Activated CD4-positive, alpha-beta memory T cell treated with anti-CD3 and anti-CD28 coated beads for 36 hours (primary cell): ENCODE results near the gene SLC34A1. TPM values are rescaled to one million over a fixed set of nuclear protein-coding genes. Genes with fewer than 3 reads are reported as not detected.

Experiments used
- CTCF ChIA-PET: fragments of 350-600 bp; sonication (Branson Sonifier 250); formaldehyde crosslinking; loops from one replicate; lab custom pipeline; 2021; ENCODE audit warnings: antibody characterized with exemption, inconsistent platforms; lab: Charles Lee
- POLR2A ChIA-PET: fragments of 350-600 bp; sonication (Branson Sonifier 250); formaldehyde crosslinking; loops from one replicate; lab custom pipeline; 2021; ENCODE audit warnings: antibody characterized with exemption; lab: Charles Lee
- DNase-seq: peaks from one replicate; pipeline ENCODE4 v3.0.0-alpha.2; 2020
- H3K27ac Mint-ChIP-seq: one replicate; pipeline ENCODE4 v1.8.0; 2021; ENCODE audit warnings: mixed read lengths
- H3K27me3 Mint-ChIP-seq: one replicate; pipeline ENCODE4 v1.8.0; 2021; ENCODE audit warnings: mixed read lengths
- H3K36me3 Mint-ChIP-seq: one replicate; pipeline ENCODE4 v1.8.0; 2021; ENCODE audit warnings: mixed read lengths
- H3K4me1 Mint-ChIP-seq: one replicate; pipeline ENCODE4 v1.8.0; 2021; ENCODE audit warnings: low read depth, mixed read lengths
- H3K4me3 Mint-ChIP-seq: one replicate; pipeline ENCODE4 v1.8.0; 2021; ENCODE audit warnings: mild to moderate bottlenecking, mixed read lengths
- H3K9me3 Mint-ChIP-seq: one replicate; pipeline ENCODE4 v1.8.0; 2021; ENCODE audit warnings: mixed read lengths
- intact Hi-C: fragments of 100-400 bp; cut with micrococcal nuclease; formaldehyde crosslinking; loops from one replicate; pipeline ENCODE4 v1.15.1; 2023
- total RNA-seq, 2 experiments: library from RNA; stranded (reverse); gene quantifications; one replicate each; pipeline ENCODE4 v1.2.3, GENCODE V29; 2021

SLC34A1 gene
- total RNA-seq, 2 experiments from 2014 or later = 0.15 TPM; not detected in 1

DNA sequence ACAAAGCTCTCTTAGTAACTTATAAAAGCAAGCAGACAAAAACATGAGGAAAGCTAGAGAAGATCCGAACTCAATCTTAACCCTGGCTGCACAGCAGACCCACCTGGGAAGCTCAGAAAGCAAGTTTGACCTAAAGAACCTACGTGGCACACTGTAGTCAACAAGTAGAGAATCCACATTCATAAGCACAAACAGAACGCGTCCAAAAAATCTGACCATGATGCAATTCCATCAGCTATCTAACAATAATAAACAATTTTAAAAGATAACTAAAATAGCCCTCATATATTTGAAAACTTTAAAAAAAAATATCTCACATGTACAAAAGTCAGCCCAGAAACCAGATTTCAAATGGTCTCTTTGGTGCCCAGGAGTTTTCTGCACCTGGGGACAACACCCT, 37.4 kb upstream of the SLC34A1 start:
- Mint-ChIP-seq H3K36me3 (peaks cover 15% of the 10 kb centered on the region), H3K9me3 (no peaks in the 10 kb centered on the region), H3K4me3 (no peak overlapping the region), H3K27me3 (no peaks in the 10 kb centered on the region), H3K4me1 (peaks cover 45% of the 10 kb centered on the region), H3K27ac (peak overlapping the region; percentile 35)
- ChIA-PET CTCF (interaction anchor here (0.5 to 1.8 kb wide), 11 partner anchors 13 to 154 kb away, joined by 3 to 6 read pairs (median 3); partner anchors contain the start of gene SLC34A1), POLR2A (no interaction called here)
- no peak for DNase-seq
- intact Hi-C loops = no loop called here

DNA sequence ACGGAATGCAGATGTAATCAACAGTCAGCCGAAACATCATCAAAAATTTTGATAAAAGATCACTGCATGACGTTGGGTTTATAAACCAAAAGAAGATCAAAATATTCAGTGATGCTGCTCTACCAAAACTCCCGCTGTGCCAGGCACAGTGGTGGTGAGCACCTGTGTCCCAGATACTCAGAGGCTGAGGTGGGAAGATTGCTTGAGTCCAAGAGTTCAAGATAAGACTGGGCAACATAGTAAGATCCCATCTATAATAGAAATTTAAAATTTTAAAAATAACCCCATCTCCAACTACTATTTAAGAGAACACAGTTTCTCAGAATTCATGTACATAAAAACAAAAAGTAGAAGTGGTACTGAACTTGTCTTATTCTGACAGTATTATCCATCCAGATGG, 36.5 kb upstream of the SLC34A1 start:
- intact Hi-C loops = no loop called here
- Mint-ChIP-seq H3K4me3 (no peak overlapping the region), H3K27me3 (no peaks in the 10 kb centered on the region), H3K36me3 (peaks cover 13% of the 10 kb centered on the region), H3K9me3 (no peaks in the 10 kb centered on the region), H3K4me1 (peaks cover 49% of the 10 kb centered on the region), H3K27ac (peak overlapping the region; percentile 55)
- DNase-seq = no peak
- CTCF ChIA-PET = interaction anchor here (1.2 kb wide), 2 partner anchors 43 to 55 kb away, joined by 3 to 4 read pairs; no protein-coding TSS in a partner anchor
- POLR2A ChIA-PET = interaction anchor here (0.5 kb wide), 1 partner anchor 37 kb away, joined by 3 read pairs; the partner anchor contains the start of gene SLC34A1

DNA sequence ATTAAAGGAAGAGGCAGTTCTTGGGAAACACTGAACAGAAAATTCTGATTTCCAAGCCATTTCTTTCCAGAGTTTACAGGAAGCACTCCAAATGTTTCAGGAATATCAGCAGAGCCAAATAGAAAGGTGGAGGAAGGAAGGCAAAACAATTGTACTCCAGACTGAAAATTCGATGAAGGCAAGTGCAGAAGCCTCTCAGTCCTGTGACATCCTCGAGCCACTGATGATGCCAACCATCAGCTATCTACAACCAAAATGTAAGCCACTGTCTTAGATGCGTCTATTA, 34.9 kb upstream of the SLC34A1 start:
- Mint-ChIP-seq H3K9me3 (no peaks in the 10 kb centered on the region), H3K27ac (no peak overlapping the region), H3K4me3 (no peak overlapping the region), H3K36me3 (peaks cover 8% of the 10 kb centered on the region), H3K4me1 (peaks cover 46% of the 10 kb centered on the region), H3K27me3 (no peaks in the 10 kb centered on the region)
- POLR2A ChIA-PET = interaction anchor here (0.7 kb wide), 1 partner anchor 833 kb away, joined by 3 read pairs; no protein-coding TSS in a partner anchor
- DNase-seq = no peak
- intact Hi-C loops = no loop called here
- CTCF ChIA-PET = interaction anchor here (1.2 to 5.7 kb wide), 7 partner anchors 21 to 152 kb away, joined by 3 to 33 read pairs (median 4); no protein-coding TSS in a partner anchor

DNA sequence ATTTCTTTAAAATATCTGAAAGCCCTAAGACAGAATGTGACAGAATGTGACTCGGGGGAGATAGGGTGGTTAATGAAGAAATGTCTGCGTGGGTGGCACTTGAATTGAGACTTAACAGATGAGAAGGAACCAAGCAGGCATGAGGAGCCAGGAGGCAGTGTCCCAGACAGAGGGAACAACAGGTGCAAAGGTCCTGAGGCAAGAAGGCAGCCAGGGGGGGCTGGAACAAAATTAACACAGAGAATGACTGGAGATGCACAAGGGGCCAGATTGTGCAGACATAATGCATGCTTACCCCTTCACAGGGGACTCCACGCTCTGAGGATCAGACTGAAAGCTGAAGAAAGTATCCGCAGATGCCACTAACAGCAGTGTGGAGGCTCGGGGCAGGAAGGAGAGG, 34.5 kb upstream of the SLC34A1 start:
- Mint-ChIP-seq H3K27me3 (no peaks in the 10 kb centered on the region), H3K4me1 (peaks cover 51% of the 10 kb centered on the region), H3K9me3 (no peaks in the 10 kb centered on the region), H3K27ac (peak overlapping the region; percentile 9), H3K4me3 (peak overlapping the region; percentile 64), H3K36me3 (peaks cover 8% of the 10 kb centered on the region)
- no peak for DNase-seq
- ChIA-PET CTCF (interaction anchor here (1.2 to 5.7 kb wide), 5 partner anchors 7 to 52 kb away, joined by 3 to 33 read pairs (median 3); no protein-coding TSS in a partner anchor), POLR2A (interaction anchor here (1.4 kb wide), 1 partner anchor 39 kb away, joined by 5 read pairs; no protein-coding TSS in a partner anchor)
- intact Hi-C loops = loop anchor here (2.0 to 5.0 kb wide), 4 partner anchors 37 to 962 kb away; partner anchors contain the start of genes HIGD2A, NOP16 and NSD1

DNA sequence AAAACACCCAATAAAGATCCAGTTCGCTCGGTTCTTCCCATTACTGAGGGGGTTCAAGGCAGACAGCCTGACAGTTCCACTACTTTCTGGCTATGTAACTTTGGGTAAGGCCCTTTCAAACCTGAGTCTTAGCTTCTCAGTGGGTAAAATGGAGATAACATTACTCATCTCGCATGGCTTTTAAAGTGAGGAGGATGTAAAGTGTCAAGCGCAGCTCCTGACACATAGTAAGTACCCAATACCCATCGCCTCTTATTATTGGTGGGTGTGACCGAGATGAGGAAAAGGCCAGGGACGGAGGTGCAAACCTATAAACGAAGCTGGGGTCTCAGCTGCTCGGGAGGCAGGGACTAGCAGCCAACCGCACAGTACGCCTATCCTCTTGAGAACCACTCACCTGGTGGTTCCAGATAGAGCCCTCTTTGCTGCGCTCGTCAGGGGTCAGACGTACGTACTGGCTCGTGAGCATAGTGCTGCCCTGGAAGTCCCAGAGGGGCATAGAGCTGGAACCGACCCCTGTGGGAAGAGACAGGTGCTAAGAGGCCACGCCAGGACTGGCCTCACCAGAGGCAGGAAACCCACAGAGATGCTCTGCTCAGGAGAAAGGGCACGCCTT, 33.4 kb upstream of the SLC34A1 start:
- Mint-ChIP-seq H3K4me3 (peak overlapping the region; percentile 96), H3K9me3 (peaks cover 9% of the 10 kb centered on the region), H3K27ac (peak overlapping the region; percentile 99), H3K36me3 (peaks cover 10% of the 10 kb centered on the region), H3K4me1 (peaks cover 61% of the 10 kb centered on the region), H3K27me3 (no peaks in the 10 kb centered on the region)
- CTCF ChIA-PET = interaction anchor here (0.8 to 5.7 kb wide), 13 partner anchors 9 to 237 kb away, joined by 3 to 33 read pairs (median 4); partner anchors contain the start of genes PRELID1 and RAB24
- peak; percentile 24 for DNase-seq
- intact Hi-C loops = loop anchor here (2.0 to 5.0 kb wide), 4 partner anchors 36 to 964 kb away; partner anchors contain the start of genes HIGD2A, NOP16 and NSD1
- POLR2A ChIA-PET = interaction anchor here (0.8 to 2.5 kb wide), 11 partner anchors 10 to 249 kb away, joined by 3 to 11 read pairs (median 6); partner anchors contain the start of genes B4GALT7, GRK6, MXD3 and PDLIM7

DNA sequence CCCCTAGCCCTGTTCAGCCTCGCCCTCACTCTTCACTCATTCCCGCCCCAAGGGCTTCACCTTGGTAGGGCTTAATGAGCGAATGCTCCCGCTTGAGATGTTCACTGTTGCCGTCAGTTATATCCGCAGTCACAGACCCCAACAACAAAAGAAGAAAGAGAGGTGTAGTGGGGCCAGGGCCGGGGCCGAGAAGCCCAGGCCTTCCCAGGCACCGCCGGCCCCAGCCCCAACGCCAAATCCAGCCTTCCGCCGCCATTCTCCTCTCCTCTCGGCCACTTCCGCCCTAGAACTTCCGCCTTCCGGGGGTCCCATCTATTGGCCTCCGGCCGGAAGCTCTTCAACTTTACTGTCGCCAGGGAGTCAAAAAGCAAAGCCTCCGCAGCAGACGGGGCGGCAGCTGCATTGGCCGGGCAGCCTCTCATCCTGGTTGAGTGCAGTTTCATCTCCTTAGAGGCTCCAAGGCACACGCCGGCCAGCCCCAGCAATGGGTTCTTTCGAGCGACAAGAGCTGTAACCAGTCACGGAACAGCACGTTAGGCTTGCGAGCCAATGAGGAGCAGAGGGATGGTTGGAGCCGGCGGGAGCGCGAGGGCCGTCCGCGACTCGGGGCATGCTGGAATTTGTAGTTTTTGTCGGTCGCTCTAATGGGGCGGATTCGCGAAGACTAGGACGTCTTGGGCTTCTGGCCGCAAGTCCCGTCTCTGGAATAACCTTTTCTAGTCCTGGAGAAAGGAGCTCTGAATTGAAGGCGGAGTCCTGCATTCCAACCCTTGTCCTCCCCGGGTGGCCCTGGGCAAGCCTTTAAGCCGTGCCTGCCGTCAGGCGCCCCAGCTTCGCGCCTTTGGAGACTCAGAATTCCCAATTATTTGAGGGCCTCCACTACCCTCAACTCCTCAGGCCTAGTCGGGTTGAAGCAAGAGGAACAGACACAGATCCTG, 32.6 kb upstream of the SLC34A1 start, which contains the start of gene LMAN2:
Gene LMAN2, minus strand, starts transcription at position 277 of the 938 bp plus-strand sequence. Its CDS starts 21 bp downstream, at position 256.
- DNase-seq = peak; percentile 95
- H3K9me3 Mint-ChIP-seq = peaks cover 9% of the 10 kb centered on the region
- H3K4me1 Mint-ChIP-seq = peaks cover 64% of the 10 kb centered on the region
- H3K4me3 Mint-ChIP-seq = peak within 1 kb of the TSS; percentile 96
- CTCF ChIA-PET = interaction anchor here (0.8 to 5.7 kb wide), 18 partner anchors 8 to 238 kb away, joined by 3 to 33 read pairs (median 4); partner anchors contain the start of genes PRELID1 and RAB24
- H3K27me3 Mint-ChIP-seq = no peaks in the 10 kb centered on the region
- H3K27ac Mint-ChIP-seq = peak within 1 kb of the TSS; percentile 99
- peaks cover 10% of the 10 kb centered on the region for H3K36me3 Mint-ChIP-seq
- intact Hi-C loops = loop anchor here (2.0 to 5.0 kb wide), 4 partner anchors 36 to 964 kb away; partner anchors contain the start of genes HIGD2A, NOP16 and NSD1
- POLR2A ChIA-PET = interaction anchor here (0.6 to 2.5 kb wide), 14 partner anchors 9 to 852 kb away, joined by 3 to 12 read pairs (median 6); partner anchors contain the start of genes B4GALT7, GRK6, MXD3 and PDLIM7

DNA sequence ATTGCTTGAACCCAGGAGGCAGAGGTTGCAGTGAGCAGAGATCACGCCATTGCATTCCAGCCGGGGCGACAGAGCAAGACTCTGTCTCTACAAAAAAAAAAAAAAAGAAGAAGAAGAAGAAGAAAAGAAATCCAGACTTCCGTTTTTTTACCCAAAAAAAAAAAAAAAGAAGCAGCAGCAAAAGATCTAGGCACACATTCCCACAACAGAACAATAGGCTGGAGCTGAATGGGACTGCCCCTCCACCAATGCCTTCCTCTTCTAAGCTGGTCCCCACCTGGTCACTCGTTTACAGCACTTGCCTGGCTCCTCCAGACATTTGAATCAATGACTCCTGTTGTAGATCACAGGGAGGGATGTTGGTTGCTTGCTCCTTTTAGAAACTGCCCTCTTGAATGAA, 31.1 kb upstream of the SLC34A1 start:
- CTCF ChIA-PET = interaction anchor here (3.0 to 5.7 kb wide), 4 partner anchors 18 to 50 kb away, joined by 15 to 33 read pairs (median 23); no protein-coding TSS in a partner anchor
- H3K9me3 Mint-ChIP-seq = peaks cover 9% of the 10 kb centered on the region
- no peaks in the 10 kb centered on the region for H3K27me3 Mint-ChIP-seq
- DNase-seq = no peak
- H3K36me3 Mint-ChIP-seq = peaks cover 3% of the 10 kb centered on the region
- H3K27ac Mint-ChIP-seq = no peak overlapping the region
- intact Hi-C loops = loop anchor here (5.0 kb wide), 3 partner anchors 34 to 966 kb away; partner anchors contain the start of genes HIGD2A, NOP16 and NSD1
- H3K4me1 Mint-ChIP-seq = peaks cover 62% of the 10 kb centered on the region
- no peak overlapping the region for H3K4me3 Mint-ChIP-seq
- POLR2A ChIA-PET = interaction anchor here (0.7 kb wide), 1 partner anchor 91 kb away, joined by 3 read pairs; no protein-coding TSS in a partner anchor

DNA sequence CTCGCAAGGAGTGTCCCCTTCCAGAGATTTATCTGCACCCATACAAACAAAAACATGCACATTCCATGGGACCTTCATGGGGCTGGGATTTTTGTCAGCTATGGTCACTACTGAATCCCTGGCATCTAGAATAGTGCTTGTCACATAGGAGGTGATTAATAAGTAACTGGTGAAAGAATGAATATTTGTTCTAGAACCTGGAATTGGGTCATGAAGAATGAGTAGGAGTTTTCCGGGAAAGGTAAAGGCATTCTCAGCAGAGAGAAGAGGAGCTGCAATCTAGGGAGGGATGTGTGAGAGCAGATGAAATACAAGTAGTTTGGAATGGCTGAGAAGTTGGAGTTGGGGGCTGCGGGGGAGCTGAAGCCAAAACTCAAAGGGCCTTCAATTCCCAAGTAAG, 30.0 kb upstream of the SLC34A1 start:
- no peaks in the 10 kb centered on the region for H3K27me3 Mint-ChIP-seq
- ChIA-PET POLR2A (no interaction called here), CTCF (interaction anchor here (1.2 to 8.7 kb wide), 3 partner anchors 17 to 101 kb away, joined by 5 to 66 read pairs (median 33); no protein-coding TSS in a partner anchor)
- H3K36me3 Mint-ChIP-seq = peaks cover 3% of the 10 kb centered on the region
- no peak overlapping the region for H3K27ac Mint-ChIP-seq
- peaks cover 62% of the 10 kb centered on the region for H3K4me1 Mint-ChIP-seq
- intact Hi-C loops = loop anchor here (5.0 kb wide), 3 partner anchors 33 to 967 kb away; partner anchors contain the start of genes HIGD2A, NOP16 and NSD1
- no peak for DNase-seq
- peaks cover 9% of the 10 kb centered on the region for H3K9me3 Mint-ChIP-seq
- no peak overlapping the region for H3K4me3 Mint-ChIP-seq

DNA sequence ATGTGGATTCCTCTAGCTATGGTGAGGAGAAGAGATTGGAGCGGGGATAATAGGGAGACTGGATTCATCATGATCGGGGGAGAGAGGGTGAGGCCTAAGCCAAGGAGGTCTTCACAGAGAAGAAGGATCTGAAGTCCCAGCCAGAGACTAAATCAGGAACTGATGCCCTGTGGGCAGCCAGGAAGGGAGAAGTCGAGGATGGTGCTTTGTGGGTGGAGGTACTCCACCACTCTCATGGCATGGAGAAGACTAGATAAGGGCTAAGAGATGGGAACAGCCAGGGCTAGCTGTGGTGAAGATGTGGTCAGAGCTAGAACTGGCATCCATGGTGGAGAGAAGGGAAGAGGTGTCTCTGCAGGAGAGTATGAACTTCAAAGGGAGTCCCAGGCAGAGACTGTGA, 29.5 kb upstream of the SLC34A1 start:
- no peaks in the 10 kb centered on the region for H3K27me3 Mint-ChIP-seq
- ChIA-PET CTCF (interaction anchor here (0.6 to 8.7 kb wide), 4 partner anchors 10 to 101 kb away, joined by 4 to 66 read pairs (median 5); no protein-coding TSS in a partner anchor), POLR2A (no interaction called here)
- intact Hi-C loops = loop anchor here (5.0 kb wide), 3 partner anchors 33 to 967 kb away; partner anchors contain the start of genes HIGD2A, NOP16 and NSD1
- no peak for DNase-seq
- H3K4me3 Mint-ChIP-seq = no peak overlapping the region
- H3K27ac Mint-ChIP-seq = no peak overlapping the region
- H3K9me3 Mint-ChIP-seq = peaks cover 9% of the 10 kb centered on the region
- peaks cover 3% of the 10 kb centered on the region for H3K36me3 Mint-ChIP-seq
- peaks cover 62% of the 10 kb centered on the region for H3K4me1 Mint-ChIP-seq

DNA sequence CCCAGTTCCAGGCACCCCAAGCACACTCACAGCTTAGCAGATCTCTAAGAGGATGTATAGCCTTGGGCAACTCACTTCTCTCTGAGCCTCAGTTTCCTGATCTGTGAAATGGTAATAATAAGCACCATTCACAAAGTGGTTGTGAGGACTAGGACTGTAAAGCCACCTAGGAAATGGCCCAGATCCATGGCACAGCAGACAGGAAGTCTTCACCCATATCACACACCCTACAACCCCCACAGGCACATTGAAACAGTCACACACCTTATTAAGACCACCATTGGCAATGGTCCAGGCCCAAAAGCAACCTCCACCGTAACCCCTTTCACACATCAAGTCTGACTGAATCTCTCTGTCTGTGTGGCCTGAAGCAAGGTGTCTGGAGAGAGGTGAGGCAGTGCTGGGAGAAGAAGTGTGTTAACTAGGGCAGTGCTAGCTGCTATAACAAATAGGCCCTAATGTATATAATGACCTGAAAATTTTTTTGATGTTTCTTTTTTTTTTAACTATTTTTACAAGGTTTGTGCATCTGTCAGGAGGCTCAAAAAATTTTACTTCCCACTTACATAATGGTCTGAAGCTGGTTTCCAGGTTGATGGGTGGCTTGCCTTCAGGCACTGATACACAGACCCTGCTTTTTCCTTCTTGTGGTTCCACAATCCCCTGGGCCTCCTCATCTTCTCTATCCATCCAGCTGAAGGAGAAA, 28.9 kb upstream of the SLC34A1 start:
- DNase-seq = no peak
- CTCF ChIA-PET = interaction anchor here (0.6 to 8.7 kb wide), 3 partner anchors 9 to 47 kb away, joined by 4 to 66 read pairs (median 5); no protein-coding TSS in a partner anchor
- peaks cover 3% of the 10 kb centered on the region for H3K36me3 Mint-ChIP-seq
- no peak overlapping the region for H3K27ac Mint-ChIP-seq
- no peaks in the 10 kb centered on the region for H3K27me3 Mint-ChIP-seq
- peaks cover 62% of the 10 kb centered on the region for H3K4me1 Mint-ChIP-seq
- peaks cover 9% of the 10 kb centered on the region for H3K9me3 Mint-ChIP-seq
- POLR2A ChIA-PET = no interaction called here
- peak overlapping the region; percentile 14 for H3K4me3 Mint-ChIP-seq
- intact Hi-C loops = no loop called here
